OCI-LY7 (cell line): ENCODE data around the gene CKAP4. TPM values are rescaled to one million over a fixed set of nuclear protein-coding genes. Genes with fewer than 3 reads are reported as not detected.

Experiments used
- BruUV-seq: library from RNA; stranded (reverse); fragments of 400-500 nt; replicated peaks from 2 replicates; lab custom pipeline; 2021; lab: Mats Ljungman, UMichigan
- CTCF ChIA-PET: fragments of 300-600 bp; sonication (Branson Sonifier 250); formaldehyde crosslinking; loops from one replicate; lab custom pipeline; 2022; ENCODE audit warnings: antibody characterized with exemption; ENCODE audit not compliant: unreplicated experiment; lab: Charles Lee
- POLR2A ChIA-PET: fragments of 300-600 bp; sonication (Branson Sonifier 250); formaldehyde crosslinking; loops from one replicate; lab custom pipeline; 2022; ENCODE audit warnings: antibody characterized with exemption; lab: Charles Lee
- DNase-seq: peaks from one replicate; pipeline ENCODE4 v3.0.0-alpha.2; 2015; ENCODE audit warnings: low spot score
- H2AFZ ChIP-seq: fragments of 200-600 bp; sonication (generic), shearing (Covaris generic); 2 replicates; pipeline ENCODE4 v1.6.1; 2014; ENCODE audit warnings: mild to moderate bottlenecking, antibody characterized with exemption, low read length, moderate library complexity
- H3K27ac ChIP-seq: fragments of 200-600 bp; sonication (generic); 2 replicates; pipeline ENCODE4 v1.5.1; 2014; ENCODE audit warnings: mixed run types, low read depth, mild to moderate bottlenecking, moderate library complexity, low read length, inconsistent platforms; ENCODE audit not compliant: poor library complexity, severe bottlenecking
- H3K36me3 ChIP-seq: fragments of 200-600 bp; sonication (generic); 2 replicates; pipeline ENCODE4 v1.6.1; 2014; ENCODE audit warnings: mild to moderate bottlenecking, antibody characterized with exemption, low read length, moderate library complexity, mixed read lengths; ENCODE audit not compliant: insufficient read depth
- H3K4me1 ChIP-seq: fragments of 200-600 bp; sonication (generic); 2 replicates; pipeline ENCODE4 v1.5.1; 2014; ENCODE audit warnings: mild to moderate bottlenecking, low read length; ENCODE audit not compliant: insufficient read depth, poor library complexity, severe bottlenecking
- H3K4me2 ChIP-seq: fragments of 200-600 bp; sonication (generic); 2 replicates; pipeline ENCODE4 v1.6.1; 2014; ENCODE audit warnings: mild to moderate bottlenecking, low read length
- H3K4me3 ChIP-seq: fragments of 200-600 bp; sonication (generic); 2 replicates; pipeline ENCODE4 v1.5.1; 2014; ENCODE audit warnings: mild to moderate bottlenecking, low read depth, low read length; ENCODE audit not compliant: poor library complexity, severe bottlenecking
- H3K79me2 ChIP-seq: fragments of 200-600 bp; sonication (generic); 2 replicates; pipeline ENCODE4 v1.6.1; 2016; ENCODE audit warnings: low read depth, mild to moderate bottlenecking, low read length, moderate library complexity, mixed read lengths; ENCODE audit not compliant: insufficient read depth
- H3K9me2 ChIP-seq: fragments of 200-600 bp; sonication (generic); 2 replicates; pipeline ENCODE4 v1.6.1; 2016; ENCODE audit warnings: mild to moderate bottlenecking, low read length, mixed read lengths; ENCODE audit not compliant: insufficient read depth
- H3K9me3 ChIP-seq: fragments of 200-600 bp; sonication (generic); 2 replicates; pipeline ENCODE4 v1.6.1; 2014; ENCODE audit warnings: mild to moderate bottlenecking, mixed run types, low read length, mixed read lengths
- H4K20me1 ChIP-seq: fragments of 200-600 bp; sonication (generic); 2 replicates; pipeline ENCODE4 v1.6.1; 2014; ENCODE audit warnings: mild to moderate bottlenecking, antibody characterized with exemption, low read length, moderate library complexity, mixed read lengths; ENCODE audit not compliant: insufficient read depth
- EZH2phosphoT487 ChIP-seq: fragments of 200-600 bp; sonication (generic); IDR thresholded peaks from 2 replicates; pipeline ENCODE4 v1.6.1; 2018; ENCODE audit warnings: low read depth, borderline replicate concordance, mild to moderate bottlenecking, mixed run types, antibody characterized with exemption, low read length, moderate library complexity, mixed read lengths
- intact Hi-C: fragments of 100-400 bp; cut with micrococcal nuclease; formaldehyde crosslinking; loops from one replicate; pipeline ENCODE4 v1.10.0; 2022; ENCODE audit not compliant: unreplicated experiment
- total RNA-seq, 2 experiments: library from RNA; depleted of rRNA in 1 of 2; stranded (reverse); fragments of >200 nt in 1 of 2; shearing (Covaris generic) in 1 of 2; gene quantifications; 2 replicates each; pipeline ENCODE4 v1.2.3, GENCODE V29; 2014 to 2022
- TF ChIP-seq, protein P1 (sequence below): fragments of 200-600 bp; sonication (generic); conservative IDR thresholded peaks from 2 replicates; pipeline ENCODE4 v1.5.1; 2014; ENCODE audit warnings: mild to moderate bottlenecking, antibody characterized with exemption, low read length, moderate library complexity, mixed read lengths

The CKAP4 gene
- total RNA-seq, 2 experiments from 2014 or later, result 17.5 to 40.5 TPM

DNA sequence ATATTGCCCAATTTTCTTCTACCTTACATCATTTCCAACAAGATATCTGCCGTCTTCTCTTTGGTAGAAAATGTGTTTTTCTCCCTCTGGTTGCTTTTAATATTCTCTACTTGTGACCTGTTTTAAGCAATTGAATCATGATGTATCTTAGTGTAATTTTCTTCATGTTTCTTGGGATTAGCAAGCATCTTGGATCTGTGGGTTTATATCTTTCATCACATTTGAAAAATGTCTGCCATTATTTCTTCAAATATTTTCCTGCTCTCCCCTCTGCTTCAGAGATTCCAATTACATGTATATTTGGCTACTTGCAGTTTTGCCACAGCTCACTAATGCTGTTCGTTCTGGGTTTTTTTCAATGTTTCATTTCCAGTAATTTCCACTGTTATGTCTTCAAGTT, 30.1 kb downstream of the CKAP4 start:
- no peaks in the 10 kb centered on the region for H3K36me3 ChIP-seq
- CTCF ChIA-PET, result no interaction called here
- H3K9me3 ChIP-seq, result 0 out of 2 replicates have a peak, but pooled peaks cover 8% of the 10 kb centered on the region
- H3K4me1 ChIP-seq, result no peaks in the 10 kb centered on the region
- no peak for DNase-seq
- TF ChIP-seq, protein P1, sequence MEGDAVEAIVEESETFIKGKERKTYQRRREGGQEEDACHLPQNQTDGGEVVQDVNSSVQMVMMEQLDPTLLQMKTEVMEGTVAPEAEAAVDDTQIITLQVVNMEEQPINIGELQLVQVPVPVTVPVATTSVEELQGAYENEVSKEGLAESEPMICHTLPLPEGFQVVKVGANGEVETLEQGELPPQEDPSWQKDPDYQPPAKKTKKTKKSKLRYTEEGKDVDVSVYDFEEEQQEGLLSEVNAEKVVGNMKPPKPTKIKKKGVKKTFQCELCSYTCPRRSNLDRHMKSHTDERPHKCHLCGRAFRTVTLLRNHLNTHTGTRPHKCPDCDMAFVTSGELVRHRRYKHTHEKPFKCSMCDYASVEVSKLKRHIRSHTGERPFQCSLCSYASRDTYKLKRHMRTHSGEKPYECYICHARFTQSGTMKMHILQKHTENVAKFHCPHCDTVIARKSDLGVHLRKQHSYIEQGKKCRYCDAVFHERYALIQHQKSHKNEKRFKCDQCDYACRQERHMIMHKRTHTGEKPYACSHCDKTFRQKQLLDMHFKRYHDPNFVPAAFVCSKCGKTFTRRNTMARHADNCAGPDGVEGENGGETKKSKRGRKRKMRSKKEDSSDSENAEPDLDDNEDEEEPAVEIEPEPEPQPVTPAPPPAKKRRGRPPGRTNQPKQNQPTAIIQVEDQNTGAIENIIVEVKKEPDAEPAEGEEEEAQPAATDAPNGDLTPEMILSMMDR, result no peak
- POLR2A ChIA-PET, result no interaction called here
- no peak overlapping the region for H2AFZ ChIP-seq
- no TSS peak for BruUV-seq
- intact Hi-C loops, result no loop called here
- no peaks in the 10 kb centered on the region for H4K20me1 ChIP-seq
- no peak overlapping the region for H3K4me3 ChIP-seq
- no peaks in the 10 kb centered on the region for H3K79me2 ChIP-seq
- no peaks in the 10 kb centered on the region for H3K9me2 ChIP-seq
- no peak overlapping the region for H3K27ac ChIP-seq
- no peak overlapping the region for H3K4me2 ChIP-seq

DNA sequence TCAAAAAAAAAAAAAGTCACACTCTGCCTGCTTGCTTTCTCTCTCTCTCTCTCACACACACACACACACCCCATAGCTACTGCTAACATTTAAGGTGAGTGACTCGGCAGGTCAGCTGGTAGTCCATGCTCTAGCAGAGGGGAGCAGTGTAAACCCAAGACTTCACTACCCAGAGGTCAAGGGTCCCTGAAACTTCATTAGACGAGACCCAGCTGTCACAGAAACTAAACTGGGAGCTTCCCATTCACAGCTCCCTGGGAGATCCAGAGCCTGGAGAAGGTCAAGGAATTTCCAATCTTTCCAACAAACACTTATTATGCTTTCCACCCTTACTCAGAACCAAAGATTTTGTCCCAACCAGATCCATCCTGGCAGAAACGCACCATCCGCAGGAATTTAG, 33.2 kb downstream of the CKAP4 start:
- Histone ChIP-seq H3K9me2 (no peaks in the 10 kb centered on the region), H3K27ac (no peak overlapping the region), H2AFZ (no peak overlapping the region), H3K4me1 (no peaks in the 10 kb centered on the region), H4K20me1 (no peaks in the 10 kb centered on the region), H3K9me3 (0 out of 2 replicates have a peak, but pooled peaks cover 8% of the 10 kb centered on the region), H3K4me3 (no peak overlapping the region), H3K4me2 (no peak overlapping the region), H3K36me3 (no peaks in the 10 kb centered on the region), H3K79me2 (no peaks in the 10 kb centered on the region)
- CTCF ChIA-PET, result no interaction called here
- intact Hi-C loops, result no loop called here
- BruUV-seq, result no TSS peak
- POLR2A ChIA-PET, result interaction anchor here (0.7 kb wide), 1 partner anchor 168 kb away, joined by 4 read pairs; no protein-coding TSS in a partner anchor
- TF ChIP-seq EZH2phosphoT487, result no peak
- TF ChIP-seq, protein P1, result no peak
- no peak for DNase-seq

DNA sequence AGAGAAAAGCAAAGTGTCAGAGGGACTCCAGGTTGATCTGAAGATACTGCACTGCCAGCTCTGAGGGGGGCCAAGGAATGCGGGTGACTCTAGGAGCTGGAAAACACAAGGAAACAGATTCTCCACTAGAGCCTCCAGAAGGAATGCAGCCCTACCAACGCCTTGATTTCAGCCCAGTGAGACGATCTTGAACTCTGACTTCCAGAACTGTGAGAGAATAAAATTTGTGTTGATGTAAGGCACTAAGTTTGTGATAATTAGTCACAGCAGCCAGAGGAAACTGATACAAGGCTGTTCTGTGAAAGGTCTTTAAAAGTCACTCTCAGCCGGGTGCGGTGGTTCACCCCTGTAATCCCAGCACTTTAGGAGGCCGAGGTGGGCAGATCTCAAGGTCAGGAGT, 34.2 kb downstream of the CKAP4 start:
- H3K4me3 ChIP-seq, result no peak overlapping the region
- no peak for DNase-seq
- no peaks in the 10 kb centered on the region for H3K4me1 ChIP-seq
- no peak for TF ChIP-seq EZH2phosphoT487
- TF ChIP-seq, protein P1, result no peak
- POLR2A ChIA-PET, result interaction anchor here (0.7 kb wide), 2 partner anchors 84 to 167 kb away, joined by 3 to 4 read pairs; no protein-coding TSS in a partner anchor
- no peaks in the 10 kb centered on the region for H4K20me1 ChIP-seq
- no peak overlapping the region for H3K4me2 ChIP-seq
- intact Hi-C loops, result no loop called here
- BruUV-seq, result no TSS peak
- H3K27ac ChIP-seq, result no peak overlapping the region
- H2AFZ ChIP-seq, result no peak overlapping the region
- H3K9me3 ChIP-seq, result 0 out of 2 replicates have a peak, but pooled peaks cover 8% of the 10 kb centered on the region
- no peaks in the 10 kb centered on the region for H3K79me2 ChIP-seq
- H3K36me3 ChIP-seq, result no peaks in the 10 kb centered on the region
- H3K9me2 ChIP-seq, result no peaks in the 10 kb centered on the region
- CTCF ChIA-PET, result no interaction called here
